GM12878 (cell line): Measurements from ENCODE around the gene MYL12A. TPM values are rescaled to one million over a fixed set of nuclear protein-coding genes. Genes with fewer than 3 reads are reported as not detected.
A peak's percentile ranks its signal among the peaks of the same experiment; 100 is the strongest.

Experiments used
- BRCA1 ChIP-seq: IDR thresholded peaks from 2 replicates; pipeline ENCODE4 v1.6.1; 2011; ENCODE audit warnings: low read depth, low read length, improper control_type of control experiment
- CREB1 ChIP-seq: IDR thresholded peaks from 2 replicates; pipeline ENCODE4 v1.6.1; 2012; ENCODE audit warnings: low read depth, mild to moderate bottlenecking, inconsistent platforms
- JUND ChIP-seq: IDR thresholded peaks from 2 replicates; pipeline ENCODE4 v1.6.1; 2012; ENCODE audit warnings: low read depth, mild to moderate bottlenecking, low read length, improper control_type of control experiment, moderate library complexity
- MAX ChIP-seq: IDR thresholded peaks from 2 replicates; pipeline ENCODE4 v1.6.1; 2012; ENCODE audit warnings: low read depth, low read length, improper control_type of control experiment
- MYB ChIP-seq: fragments of 150-350 bp; IDR thresholded peaks from 2 replicates; pipeline ENCODE4 v1.6.1; 2014; ENCODE audit warnings: mild to moderate bottlenecking, low read depth, low read length, borderline replicate concordance
- NFYA ChIP-seq: IDR thresholded peaks from 2 replicates; pipeline ENCODE4 v1.6.1; 2011; ENCODE audit warnings: low read depth, mild to moderate bottlenecking, low read length, improper control_type of control experiment, borderline replicate concordance
- NR2C1 ChIP-seq: fragments of 450-650 bp; IDR thresholded peaks from 2 replicates; pipeline ENCODE4 v1.6.1; 2017; ENCODE audit warnings: antibody characterized with exemption, mild to moderate bottlenecking, moderate library complexity
- NR2C2 ChIP-seq: IDR thresholded peaks from 2 replicates; pipeline ENCODE4 v1.6.1; 2011; ENCODE audit warnings: borderline replicate concordance, low read depth; ENCODE audit not compliant: control insufficient read depth, insufficient read length
- POU2F2 ChIP-seq: IDR thresholded peaks from 3 replicates; pipeline ENCODE4 v1.6.1; 2011; ENCODE audit warnings: low read depth, mild to moderate bottlenecking, low read length, borderline replicate concordance
- RCOR1 ChIP-seq: conservative IDR thresholded peaks from 2 replicates; pipeline ENCODE4 v1.6.1; 2012; ENCODE audit warnings: low read depth, low read length, improper control_type of control experiment
- RELA ChIP-seq: fragments of 450-650 bp; IDR thresholded peaks from 2 replicates; pipeline ENCODE4 v1.8.0; 2014; ENCODE audit warnings: borderline replicate concordance; ENCODE audit not compliant: partially characterized antibody
- RUNX3 ChIP-seq: IDR thresholded peaks from 2 replicates; pipeline ENCODE4 v1.6.1; 2012; ENCODE audit warnings: low read length, inconsistent platforms
- SIX5 ChIP-seq: IDR thresholded peaks from 2 replicates; pipeline ENCODE4 v1.6.1; 2011; ENCODE audit warnings: mild to moderate bottlenecking, low read depth, low read length, moderate library complexity; ENCODE audit not compliant: severe bottlenecking
- TCF3 ChIP-seq: IDR thresholded peaks from 2 replicates; pipeline ENCODE4 v1.6.1; 2012; ENCODE audit warnings: low read depth, mild to moderate bottlenecking, low read length, borderline replicate concordance; ENCODE audit not compliant: insufficient read depth
- ZBTB4 ChIP-seq: fragments of 450-650 bp; formaldehyde crosslinking; IDR thresholded peaks from 2 replicates; pipeline ENCODE4 v1.4.0; 2022; ENCODE audit warnings: mild to moderate bottlenecking, moderate library complexity
- ZNF24 ChIP-seq: fragments of 450-650 bp; IDR thresholded peaks from 2 replicates; pipeline ENCODE4 v1.6.1; 2017; ENCODE audit warnings: antibody characterized with exemption, mild to moderate bottlenecking
- polyA plus RNA-seq, 11 experiments: library from polyadenylated mRNA; depleted of rRNA in 4 of 11; unstranded in 6 of 11; stranded (reverse) in 5 of 11; fragments of >200 nt; fragmentation: Nextera tagmentation in 4 of 11; fragmentation: Illumina TruSeq in 1 of 11; extraction: Ambion mirVana in 4 of 11; extraction: Trizol in 1 of 11; gene quantifications; 1 replicate in 1 of 11; 2 replicates in 10 of 11; pipeline versions ENCODE4 v1.2.1 to v1.2.3, GENCODE V29; 2011 to 2016; ENCODE audit warnings: inconsistent platforms in 2 of 11, missing spikeins in 2 of 11, low read depth in 1 of 11
- total RNA-seq, 4 experiments: library from RNA; depleted of rRNA in 3 of 4; stranded (reverse); fragments of >200 nt in 3 of 4; fragmentation: Illumina TruSeq in 1 of 4; extraction: Trizol in 1 of 4; gene quantifications; 2 replicates each; pipeline versions ENCODE4 v1.2.1 to v1.2.3, GENCODE V29; 2013 to 2021
- TF ChIP-seq, protein P1 (sequence below): fragments of 450-650 bp; IDR thresholded peaks from 2 replicates; pipeline ENCODE4 v1.6.1; 2017; ENCODE audit warnings: antibody characterized with exemption, mild to moderate bottlenecking, moderate library complexity
- TF ChIP-seq, protein P2 (sequence below), 3 experiments: IDR thresholded peaks in 2 of 3; conservative IDR thresholded peaks in 1 of 3; 2 replicates each; pipeline ENCODE4 v1.5.1; 2011; ENCODE audit warnings: low read depth in 3 of 3, low read length in 3 of 3, mild to moderate bottlenecking in 3 of 3, control low read depth in 2 of 3, moderate library complexity in 2 of 3, inconsistent platforms in 1 of 3, mixed read lengths in 1 of 3; ENCODE audit not compliant: control insufficient read depth in 2 of 3, insufficient read depth in 1 of 3; ENCODE audit errors: extremely low read depth in 1 of 3
- TF ChIP-seq, protein P3 (sequence below): IDR thresholded peaks from 2 replicates; pipeline ENCODE4 v1.6.1; 2012; ENCODE audit warnings: low read depth, low read length, improper control_type of control experiment

MYL12A gene
- total and polyA plus RNA-seq, 10 of the 15 experiments (the other 5 are each of a cell fraction or from before 2014, with no cell fraction given), result 488 to 1,663 (median 924) TPM

GRCh38 chr18:3261373-3262233 is 14.0 kb downstream of the MYL12A start, which contains the start of gene MYL12B (continued):
- TF ChIP-seq, protein P1, sequence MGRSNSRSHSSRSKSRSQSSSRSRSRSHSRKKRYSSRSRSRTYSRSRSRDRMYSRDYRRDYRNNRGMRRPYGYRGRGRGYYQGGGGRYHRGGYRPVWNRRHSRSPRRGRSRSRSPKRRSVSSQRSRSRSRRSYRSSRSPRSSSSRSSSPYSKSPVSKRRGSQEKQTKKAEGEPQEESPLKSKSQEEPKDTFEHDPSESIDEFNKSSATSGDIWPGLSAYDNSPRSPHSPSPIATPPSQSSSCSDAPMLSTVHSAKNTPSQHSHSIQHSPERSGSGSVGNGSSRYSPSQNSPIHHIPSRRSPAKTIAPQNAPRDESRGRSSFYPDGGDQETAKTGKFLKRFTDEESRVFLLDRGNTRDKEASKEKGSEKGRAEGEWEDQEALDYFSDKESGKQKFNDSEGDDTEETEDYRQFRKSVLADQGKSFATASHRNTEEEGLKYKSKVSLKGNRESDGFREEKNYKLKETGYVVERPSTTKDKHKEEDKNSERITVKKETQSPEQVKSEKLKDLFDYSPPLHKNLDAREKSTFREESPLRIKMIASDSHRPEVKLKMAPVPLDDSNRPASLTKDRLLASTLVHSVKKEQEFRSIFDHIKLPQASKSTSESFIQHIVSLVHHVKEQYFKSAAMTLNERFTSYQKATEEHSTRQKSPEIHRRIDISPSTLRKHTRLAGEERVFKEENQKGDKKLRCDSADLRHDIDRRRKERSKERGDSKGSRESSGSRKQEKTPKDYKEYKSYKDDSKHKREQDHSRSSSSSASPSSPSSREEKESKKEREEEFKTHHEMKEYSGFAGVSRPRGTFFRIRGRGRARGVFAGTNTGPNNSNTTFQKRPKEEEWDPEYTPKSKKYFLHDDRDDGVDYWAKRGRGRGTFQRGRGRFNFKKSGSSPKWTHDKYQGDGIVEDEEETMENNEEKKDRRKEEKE, result peak; percentile 98
- TF ChIP-seq ZBTB4, result no peak
- no peak for TF ChIP-seq RCOR1
- TF ChIP-seq NFYA, result no peak
- TF ChIP-seq, protein P2, sequence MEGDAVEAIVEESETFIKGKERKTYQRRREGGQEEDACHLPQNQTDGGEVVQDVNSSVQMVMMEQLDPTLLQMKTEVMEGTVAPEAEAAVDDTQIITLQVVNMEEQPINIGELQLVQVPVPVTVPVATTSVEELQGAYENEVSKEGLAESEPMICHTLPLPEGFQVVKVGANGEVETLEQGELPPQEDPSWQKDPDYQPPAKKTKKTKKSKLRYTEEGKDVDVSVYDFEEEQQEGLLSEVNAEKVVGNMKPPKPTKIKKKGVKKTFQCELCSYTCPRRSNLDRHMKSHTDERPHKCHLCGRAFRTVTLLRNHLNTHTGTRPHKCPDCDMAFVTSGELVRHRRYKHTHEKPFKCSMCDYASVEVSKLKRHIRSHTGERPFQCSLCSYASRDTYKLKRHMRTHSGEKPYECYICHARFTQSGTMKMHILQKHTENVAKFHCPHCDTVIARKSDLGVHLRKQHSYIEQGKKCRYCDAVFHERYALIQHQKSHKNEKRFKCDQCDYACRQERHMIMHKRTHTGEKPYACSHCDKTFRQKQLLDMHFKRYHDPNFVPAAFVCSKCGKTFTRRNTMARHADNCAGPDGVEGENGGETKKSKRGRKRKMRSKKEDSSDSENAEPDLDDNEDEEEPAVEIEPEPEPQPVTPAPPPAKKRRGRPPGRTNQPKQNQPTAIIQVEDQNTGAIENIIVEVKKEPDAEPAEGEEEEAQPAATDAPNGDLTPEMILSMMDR (IDR thresholded peaks at IDR 0.05 in 2 of 3, conservative IDR thresholded peaks at IDR 0.05 in 1 of 3; ENCODE audit: control insufficient read depth in 2 of 3, extremely low read depth in 1 of 3, insufficient read depth in 1 of 3, low read depth in 3 of 3, low read length in 3 of 3), result no peak
- peak; percentile 51; the same call in 1 of the 2 replicates for TF ChIP-seq CREB1
- TF ChIP-seq RUNX3, result peak; percentile 79
- TF ChIP-seq MAX, result no peak; the same call in 1 of the 2 replicates
- TF ChIP-seq, protein P3, sequence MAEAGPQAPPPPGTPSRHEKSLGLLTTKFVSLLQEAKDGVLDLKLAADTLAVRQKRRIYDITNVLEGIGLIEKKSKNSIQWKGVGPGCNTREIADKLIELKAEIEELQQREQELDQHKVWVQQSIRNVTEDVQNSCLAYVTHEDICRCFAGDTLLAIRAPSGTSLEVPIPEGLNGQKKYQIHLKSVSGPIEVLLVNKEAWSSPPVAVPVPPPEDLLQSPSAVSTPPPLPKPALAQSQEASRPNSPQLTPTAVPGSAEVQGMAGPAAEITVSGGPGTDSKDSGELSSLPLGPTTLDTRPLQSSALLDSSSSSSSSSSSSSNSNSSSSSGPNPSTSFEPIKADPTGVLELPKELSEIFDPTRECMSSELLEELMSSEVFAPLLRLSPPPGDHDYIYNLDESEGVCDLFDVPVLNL, result no peak
- no peak for TF ChIP-seq BRCA1
- peak; percentile 70 for TF ChIP-seq NR2C1
- peak; percentile 97 for TF ChIP-seq JUND
- TF ChIP-seq POU2F2, result no peak; the same call in 1 of the 3 replicates
- peak; percentile 55 for TF ChIP-seq SIX5
- no peak; the same call in 1 of the 2 replicates for TF ChIP-seq ZNF24
- no peak for TF ChIP-seq MYB
- TF ChIP-seq TCF3, result 0 out of 2 replicates have a peak, but pooled peaks have one; percentile 51
- peak; percentile 73 for TF ChIP-seq RELA
- TF ChIP-seq NR2C2, result no peak
